ENCODE results near the gene KCNJ9.

DNA sequence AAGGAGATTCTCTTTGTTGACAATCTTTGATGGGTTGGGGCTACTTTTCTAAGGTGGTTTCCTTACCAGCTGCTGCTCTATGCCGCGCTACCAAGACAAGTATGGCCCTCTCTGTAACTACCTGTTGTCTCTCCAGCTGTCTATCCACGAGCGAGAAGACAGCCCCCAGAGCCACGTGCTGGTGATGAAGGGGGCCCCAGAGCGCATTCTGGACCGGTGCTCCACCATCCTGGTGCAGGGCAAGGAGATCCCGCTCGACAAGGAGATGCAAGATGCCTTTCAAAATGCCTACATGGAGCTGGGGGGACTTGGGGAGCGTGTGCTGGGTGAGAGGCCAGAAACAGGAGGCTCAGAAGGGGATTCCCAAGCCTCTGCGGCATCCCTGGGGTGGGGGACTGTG is 48.6 kb downstream of the KCNJ9 start:
- TF ChIP-seq, protein P1, sequence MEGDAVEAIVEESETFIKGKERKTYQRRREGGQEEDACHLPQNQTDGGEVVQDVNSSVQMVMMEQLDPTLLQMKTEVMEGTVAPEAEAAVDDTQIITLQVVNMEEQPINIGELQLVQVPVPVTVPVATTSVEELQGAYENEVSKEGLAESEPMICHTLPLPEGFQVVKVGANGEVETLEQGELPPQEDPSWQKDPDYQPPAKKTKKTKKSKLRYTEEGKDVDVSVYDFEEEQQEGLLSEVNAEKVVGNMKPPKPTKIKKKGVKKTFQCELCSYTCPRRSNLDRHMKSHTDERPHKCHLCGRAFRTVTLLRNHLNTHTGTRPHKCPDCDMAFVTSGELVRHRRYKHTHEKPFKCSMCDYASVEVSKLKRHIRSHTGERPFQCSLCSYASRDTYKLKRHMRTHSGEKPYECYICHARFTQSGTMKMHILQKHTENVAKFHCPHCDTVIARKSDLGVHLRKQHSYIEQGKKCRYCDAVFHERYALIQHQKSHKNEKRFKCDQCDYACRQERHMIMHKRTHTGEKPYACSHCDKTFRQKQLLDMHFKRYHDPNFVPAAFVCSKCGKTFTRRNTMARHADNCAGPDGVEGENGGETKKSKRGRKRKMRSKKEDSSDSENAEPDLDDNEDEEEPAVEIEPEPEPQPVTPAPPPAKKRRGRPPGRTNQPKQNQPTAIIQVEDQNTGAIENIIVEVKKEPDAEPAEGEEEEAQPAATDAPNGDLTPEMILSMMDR (IDR thresholded peaks at IDR 0.05; ENCODE audit: insufficient read depth, low read depth, low read length): no peak
- no peak for TF ChIP-seq EZH2 (IDR thresholded peaks at IDR 0.05; ENCODE audit: insufficient read depth, low read length)

Data from astrocyte (in vitro differentiated cells and primary cell).